ENCODE data around the gene WASHC2C.
"Not testable (repeated sequence)": the region's sequence is repeated elsewhere in the genome, so short reads cannot be mapped to it uniquely, and the experiment has no call there.

DNA sequence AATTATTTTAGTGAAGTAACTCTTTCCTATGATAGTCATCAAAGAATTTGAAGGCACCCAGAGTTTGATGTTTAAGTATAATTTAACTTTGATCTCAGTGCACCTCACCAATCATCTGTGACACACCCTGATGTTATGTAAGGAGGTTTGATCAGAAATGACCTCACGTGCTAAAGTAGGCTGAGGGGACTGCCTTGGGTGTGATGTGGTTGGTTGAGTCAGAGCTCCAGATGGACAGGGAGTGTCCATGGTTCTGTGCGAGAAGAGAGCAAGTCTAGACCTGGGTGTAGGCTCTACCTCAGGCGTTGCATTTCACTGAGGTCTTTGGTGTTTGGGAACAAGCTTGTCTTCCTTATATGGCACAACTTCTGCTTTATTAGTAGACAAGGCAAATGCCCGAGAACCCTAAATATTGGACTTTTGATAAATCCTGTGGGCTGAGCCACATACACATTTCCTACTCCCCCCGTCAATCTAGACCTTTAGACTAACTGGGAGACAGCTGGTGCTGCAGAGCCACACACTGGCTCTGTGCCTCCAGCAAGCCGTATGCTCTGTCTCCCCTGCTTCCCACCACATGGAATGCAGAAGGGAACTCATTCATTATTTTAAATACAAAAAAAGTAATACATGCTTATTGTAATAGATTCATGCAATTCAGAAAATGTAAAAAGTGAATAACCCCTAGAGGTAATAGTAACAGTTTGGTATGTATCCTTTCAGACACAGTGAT, 63.8 kb downstream of the WASHC2C start:
- TF ChIP-seq, protein P1, sequence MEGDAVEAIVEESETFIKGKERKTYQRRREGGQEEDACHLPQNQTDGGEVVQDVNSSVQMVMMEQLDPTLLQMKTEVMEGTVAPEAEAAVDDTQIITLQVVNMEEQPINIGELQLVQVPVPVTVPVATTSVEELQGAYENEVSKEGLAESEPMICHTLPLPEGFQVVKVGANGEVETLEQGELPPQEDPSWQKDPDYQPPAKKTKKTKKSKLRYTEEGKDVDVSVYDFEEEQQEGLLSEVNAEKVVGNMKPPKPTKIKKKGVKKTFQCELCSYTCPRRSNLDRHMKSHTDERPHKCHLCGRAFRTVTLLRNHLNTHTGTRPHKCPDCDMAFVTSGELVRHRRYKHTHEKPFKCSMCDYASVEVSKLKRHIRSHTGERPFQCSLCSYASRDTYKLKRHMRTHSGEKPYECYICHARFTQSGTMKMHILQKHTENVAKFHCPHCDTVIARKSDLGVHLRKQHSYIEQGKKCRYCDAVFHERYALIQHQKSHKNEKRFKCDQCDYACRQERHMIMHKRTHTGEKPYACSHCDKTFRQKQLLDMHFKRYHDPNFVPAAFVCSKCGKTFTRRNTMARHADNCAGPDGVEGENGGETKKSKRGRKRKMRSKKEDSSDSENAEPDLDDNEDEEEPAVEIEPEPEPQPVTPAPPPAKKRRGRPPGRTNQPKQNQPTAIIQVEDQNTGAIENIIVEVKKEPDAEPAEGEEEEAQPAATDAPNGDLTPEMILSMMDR (IDR thresholded peaks at IDR 0.05; ENCODE audit: insufficient read depth, low read length, poor library complexity, severe bottlenecking), result not testable (repeated sequence)
- not testable (repeated sequence) for TF ChIP-seq EZH2phosphoT487 (conservative IDR thresholded peaks at IDR 0.05; ENCODE audit: low read length)
